GM20431 (cell line): Measurements from ENCODE around the gene YIPF3.
"Not testable (repeated sequence)": the region's sequence is repeated elsewhere in the genome, so short reads cannot be mapped to it uniquely, and the experiment has no call there.

Experiments used
- in situ Hi-C: fragments of 300-500 bp; cut with MseI, MboI; formaldehyde crosslinking; loops from one replicate; pipeline ENCODE4 v1.15.0; 2020; ENCODE audit warnings: low sequenced_read_pairs; ENCODE audit not compliant: unreplicated experiment

The YIPF3 gene

DNA sequence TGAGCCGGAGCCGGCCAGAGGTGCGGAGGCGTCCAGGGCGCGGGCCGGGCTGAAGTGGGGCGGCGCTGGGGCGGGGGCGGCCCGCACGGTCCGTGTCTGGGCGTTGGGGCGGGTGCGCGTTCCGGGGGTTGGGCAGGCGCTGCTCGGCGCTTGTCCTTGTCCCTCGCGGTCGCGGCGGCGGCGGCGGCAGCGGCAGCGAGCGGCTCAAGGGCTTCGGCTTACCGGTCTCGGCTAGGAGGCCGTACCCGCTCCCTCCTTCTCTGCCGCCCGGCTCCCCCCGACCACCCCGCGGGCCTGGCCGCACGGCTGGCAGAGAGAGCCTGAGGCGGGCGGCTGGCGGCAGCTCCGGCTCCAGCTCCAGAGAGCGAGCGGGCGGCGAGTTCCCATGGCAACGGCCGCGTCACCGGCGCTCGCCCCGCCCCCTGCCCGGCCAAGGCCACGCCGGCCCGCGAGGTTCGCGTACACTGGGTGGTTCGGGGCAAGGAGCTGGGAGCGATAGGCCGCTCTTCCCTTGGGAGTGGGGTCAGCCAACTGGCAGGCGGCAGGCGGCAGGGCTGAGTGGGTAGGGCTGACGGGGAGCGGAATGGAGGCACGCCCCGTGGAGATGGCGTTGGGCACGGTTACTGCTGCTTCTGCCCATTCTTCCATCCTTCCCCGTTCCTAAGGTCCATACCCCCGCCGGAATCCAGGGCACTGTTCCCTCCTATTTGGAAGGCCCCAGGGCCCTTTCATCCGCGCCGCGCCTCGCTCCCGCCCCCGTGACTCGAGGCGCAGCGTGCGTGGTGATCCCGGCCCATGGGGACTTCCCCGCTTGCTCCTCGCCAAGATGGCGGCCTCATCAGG lies 6.5 kb downstream of the YIPF3 start, which contains the start of gene LRRC73:
Gene LRRC73 (minus strand): TSS at position 363 of the 843 bp plus-strand sequence. CDS start 561 bp downstream, outside the sequence.
- in situ Hi-C loops = no loop called here

DNA sequence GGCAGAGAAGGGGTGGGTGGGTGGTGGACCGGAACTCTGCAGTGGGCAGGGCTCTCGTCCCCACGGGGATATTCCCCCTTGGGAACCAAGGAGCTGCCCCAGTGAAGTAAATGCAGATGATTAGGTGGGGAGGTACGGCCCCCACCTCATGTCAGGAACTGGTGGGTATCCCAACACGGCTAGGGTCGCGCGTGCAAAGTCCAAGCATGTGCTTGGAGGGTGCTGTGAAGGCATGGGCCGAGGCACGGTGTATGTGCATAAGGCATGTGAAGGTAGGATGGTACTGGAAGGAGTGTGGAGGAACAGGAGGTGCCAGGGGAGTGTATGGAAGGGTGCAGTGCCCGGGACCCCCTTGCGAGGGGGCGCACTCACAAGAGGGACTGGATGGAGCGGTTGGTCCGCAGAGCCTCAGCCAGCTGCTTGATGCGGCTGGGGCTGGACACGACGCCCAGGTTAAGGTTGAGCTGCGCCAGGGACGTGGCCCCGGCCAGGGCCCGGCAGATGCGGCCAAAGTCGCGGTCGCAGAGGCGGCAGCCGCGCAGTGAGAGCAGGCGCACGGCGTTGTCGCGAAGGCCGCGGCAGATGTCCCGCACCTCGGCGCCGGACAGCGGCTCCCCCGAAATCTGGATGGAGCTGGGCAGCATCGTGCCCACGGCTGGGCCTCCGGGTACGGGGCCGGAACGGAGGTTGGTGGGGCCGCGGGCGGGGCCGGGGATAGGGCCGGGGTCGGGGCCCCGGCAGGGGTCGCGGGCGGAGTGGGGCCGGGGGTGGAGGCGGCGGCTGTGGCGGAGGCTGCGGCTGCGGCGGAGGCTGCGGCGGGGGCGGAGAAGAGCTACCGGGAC lies 7.4 kb downstream of the YIPF3 start:
- in situ Hi-C loops = no loop called here

DNA sequence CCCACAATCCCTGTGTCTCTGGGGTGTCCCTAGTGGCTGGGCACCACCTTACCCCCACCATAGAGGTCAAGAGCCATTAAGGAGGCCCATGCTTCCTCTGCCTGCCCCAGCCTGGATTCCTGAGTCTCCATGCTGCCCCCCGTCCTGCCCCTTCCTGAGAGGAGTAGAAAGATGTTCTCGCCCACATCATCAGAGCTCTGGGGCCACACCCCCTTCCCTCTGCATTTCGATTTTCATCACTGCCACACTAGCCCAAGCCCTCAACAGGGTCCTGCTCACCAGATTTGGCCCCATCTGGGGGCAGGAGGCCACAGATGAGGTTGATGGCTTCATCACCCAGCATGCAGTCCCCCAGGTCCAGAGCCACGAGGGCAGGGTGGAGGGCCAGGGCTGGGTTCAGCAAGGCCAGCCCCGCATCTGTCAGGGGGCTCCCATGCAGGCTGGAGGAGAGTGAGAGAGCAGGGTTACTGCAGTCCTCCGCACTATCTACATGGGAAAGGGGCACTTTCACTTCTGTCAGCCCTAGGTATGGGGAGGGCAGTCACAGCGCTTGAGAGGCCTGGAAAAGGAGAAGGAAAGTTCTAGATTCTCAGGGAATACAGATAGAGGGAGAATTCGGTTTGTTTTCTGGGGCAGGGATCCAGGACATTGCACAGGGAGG lies 8.1 kb downstream of the YIPF3 start:
- in situ Hi-C loops = no loop called here

DNA sequence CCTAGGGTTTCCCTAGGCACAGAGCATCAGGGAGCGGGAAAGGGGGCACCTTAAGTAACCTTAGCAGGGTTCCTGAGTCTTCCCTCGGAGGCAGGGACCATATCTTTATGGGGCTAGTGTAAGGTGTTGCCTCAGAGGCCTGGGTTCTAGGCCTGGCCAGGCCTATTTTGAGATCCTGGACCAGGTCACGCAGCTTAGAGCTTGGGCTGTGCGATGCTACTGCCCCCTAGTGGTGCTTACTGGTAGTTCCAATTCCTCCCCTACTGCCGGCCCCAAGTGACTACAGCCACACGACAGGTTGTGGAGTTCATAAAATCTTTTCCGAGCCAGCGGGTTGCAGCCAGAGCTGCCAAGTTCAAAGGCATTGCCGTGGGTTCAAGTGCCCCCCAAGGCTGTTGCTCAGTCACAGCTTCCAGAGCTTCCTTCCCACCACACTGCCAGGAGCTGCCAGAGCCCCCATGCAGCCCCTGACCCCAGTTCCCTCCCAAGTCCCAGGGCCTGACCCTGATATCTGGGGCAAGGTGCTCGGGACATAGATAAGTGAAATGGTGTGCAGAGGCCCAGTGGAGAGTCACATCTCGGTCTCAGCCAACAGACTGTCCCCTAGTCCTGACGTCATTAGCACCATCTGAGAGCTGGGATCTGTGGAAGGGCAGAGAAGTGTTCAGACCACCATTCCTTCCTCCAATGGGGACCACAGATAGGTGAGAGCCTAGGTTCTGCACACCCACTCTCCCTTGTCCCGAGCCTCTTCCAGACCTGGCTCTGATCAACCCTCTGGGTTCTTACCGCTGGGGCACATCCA lies 9.9 kb downstream of the YIPF3 start:
- in situ Hi-C loops = no loop called here

DNA sequence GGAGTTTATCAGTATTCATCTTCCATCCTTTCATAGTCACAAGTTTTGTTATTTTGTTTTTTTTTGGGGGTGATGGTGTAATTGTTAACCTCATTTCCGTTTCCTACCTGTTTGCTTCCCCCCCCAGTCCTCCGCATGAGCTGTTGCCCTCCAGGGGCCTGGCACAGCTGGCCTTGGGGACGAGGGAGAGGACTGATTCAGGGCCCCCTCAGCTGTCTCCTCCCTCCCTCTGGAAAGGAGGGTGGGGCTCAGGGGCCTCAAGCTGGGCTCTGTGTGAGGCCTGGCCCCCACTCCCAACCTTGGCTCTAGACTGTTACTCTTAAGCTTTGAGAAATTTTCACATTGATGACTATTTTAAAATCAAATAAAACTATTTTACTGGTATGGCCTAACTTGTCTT lies 10.6 kb downstream of the YIPF3 start:
- in situ Hi-C loops = no loop called here

DNA sequence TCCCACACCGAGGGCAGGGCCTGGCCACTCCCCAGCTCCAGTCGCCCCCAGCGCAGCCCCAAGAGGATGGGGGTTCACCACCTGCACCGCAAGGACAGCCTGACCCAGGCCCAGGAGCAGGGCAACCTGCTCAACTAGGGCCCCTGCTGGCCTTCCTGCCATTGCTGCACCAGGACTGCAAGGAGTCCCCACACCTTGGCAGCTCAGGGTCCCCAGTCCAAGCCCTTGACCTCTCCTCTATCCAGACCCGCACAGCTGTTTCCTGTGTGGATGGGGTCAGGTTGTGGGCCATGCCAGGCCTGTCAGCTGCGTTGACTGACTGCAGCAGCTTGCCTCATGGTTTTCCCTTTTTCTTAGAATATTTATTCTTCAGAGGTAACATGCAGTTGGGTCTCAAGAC lies 11.0 kb downstream of the YIPF3 start:
- in situ Hi-C loops = no loop called here

DNA sequence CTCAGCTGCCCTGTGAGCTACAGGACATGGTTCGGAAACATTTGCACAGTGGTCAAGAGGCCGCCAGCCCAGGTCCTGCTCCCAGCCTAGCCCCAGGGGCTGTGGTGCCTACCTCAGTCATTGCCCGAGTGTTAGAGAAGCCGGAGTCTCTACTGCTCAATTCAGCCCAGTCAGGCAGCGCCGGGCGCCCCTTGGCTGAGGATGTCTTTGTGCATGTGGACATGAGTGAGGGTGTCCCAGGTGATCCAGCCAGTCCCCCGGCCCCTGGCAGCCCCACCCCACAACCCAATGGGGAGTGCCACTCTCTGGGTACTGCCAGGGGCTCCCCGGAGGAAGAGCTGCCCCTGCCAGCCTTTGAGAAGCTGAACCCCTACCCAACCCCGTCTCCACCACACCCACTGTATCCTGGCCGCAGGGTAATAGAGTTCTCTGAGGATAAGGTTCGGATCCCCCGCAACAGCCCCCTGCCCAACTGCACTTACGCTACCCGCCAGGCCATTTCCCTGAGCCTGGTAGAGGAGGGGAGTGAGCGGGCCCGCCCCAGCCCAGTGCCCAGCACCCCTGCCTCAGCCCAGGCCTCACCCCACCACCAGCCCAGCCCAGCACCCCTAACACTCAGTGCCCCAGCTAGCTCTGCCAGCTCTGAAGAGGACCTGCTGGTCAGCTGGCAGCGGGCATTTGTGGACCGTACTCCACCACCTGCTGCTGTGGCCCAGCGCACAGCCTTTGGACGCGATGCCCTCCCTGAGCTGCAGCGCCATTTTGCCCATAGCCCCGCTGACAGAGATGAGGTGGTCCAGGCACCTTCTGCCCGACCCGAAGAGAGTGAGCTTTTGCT lies 11.8 kb downstream of the YIPF3 start:
- in situ Hi-C loops = no loop called here

DNA sequence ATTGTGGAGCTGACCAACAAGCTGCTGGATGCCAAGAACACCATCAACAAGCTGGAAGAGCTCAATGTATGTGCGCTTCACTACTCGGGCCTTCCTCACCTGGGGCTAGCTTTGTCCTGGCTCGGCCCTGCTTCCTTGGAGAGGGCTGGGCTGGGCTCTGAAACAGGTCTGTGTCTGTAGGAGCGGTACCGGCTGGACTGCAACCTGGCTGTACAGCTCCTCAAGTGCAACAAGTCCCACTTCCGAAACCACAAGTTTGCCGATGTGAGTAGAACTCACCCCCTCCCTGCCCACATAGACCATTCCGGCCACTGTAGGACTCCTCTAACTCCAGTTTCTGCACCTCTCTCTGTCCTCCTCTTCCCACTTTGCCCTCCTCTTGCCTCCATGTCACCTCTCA lies 13.3 kb downstream of the YIPF3 start:
- in situ Hi-C loops = no loop called here

DNA sequence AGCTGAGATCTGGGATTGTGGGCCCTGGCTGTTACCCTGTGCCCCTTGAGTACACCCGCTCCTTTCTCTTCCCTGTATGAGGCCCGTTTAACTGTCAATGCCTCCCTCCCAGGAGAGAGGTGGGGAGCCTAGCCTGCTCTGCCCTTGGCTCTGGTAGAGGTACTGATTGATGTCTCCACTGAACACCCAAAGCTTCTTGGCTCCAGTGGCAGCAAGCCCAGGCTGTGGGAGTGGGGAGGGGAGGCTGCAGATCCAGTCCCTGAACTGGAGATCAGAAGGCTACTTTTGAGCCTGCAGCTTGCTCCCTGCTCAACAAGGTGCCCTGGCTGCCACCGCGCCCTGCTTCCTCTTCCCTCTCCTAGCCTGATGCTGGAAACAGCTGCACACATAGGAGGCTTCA lies 14.1 kb downstream of the YIPF3 start:
- in situ Hi-C loops = no loop called here

DNA sequence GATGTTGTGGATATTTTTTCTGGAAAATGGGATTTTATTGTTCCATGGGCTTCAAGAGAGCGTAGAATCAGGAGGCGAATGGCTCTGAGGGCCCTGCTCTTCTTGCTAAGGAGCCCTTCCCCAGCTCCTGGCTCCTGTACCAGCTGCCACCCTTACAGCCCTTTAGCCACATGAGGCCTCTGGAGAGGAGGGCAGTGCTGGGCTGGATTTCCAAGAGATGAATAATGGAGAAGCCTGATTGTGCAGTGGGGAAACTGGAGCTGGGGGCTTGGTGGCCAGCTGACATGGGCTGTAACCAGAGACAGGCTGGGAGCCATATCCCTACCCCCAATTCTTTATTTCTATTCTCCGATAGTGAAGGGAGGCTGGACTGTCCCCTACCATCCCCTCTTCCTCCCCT lies 15.8 kb downstream of the YIPF3 start:
- in situ Hi-C loops = no loop called here

DNA sequence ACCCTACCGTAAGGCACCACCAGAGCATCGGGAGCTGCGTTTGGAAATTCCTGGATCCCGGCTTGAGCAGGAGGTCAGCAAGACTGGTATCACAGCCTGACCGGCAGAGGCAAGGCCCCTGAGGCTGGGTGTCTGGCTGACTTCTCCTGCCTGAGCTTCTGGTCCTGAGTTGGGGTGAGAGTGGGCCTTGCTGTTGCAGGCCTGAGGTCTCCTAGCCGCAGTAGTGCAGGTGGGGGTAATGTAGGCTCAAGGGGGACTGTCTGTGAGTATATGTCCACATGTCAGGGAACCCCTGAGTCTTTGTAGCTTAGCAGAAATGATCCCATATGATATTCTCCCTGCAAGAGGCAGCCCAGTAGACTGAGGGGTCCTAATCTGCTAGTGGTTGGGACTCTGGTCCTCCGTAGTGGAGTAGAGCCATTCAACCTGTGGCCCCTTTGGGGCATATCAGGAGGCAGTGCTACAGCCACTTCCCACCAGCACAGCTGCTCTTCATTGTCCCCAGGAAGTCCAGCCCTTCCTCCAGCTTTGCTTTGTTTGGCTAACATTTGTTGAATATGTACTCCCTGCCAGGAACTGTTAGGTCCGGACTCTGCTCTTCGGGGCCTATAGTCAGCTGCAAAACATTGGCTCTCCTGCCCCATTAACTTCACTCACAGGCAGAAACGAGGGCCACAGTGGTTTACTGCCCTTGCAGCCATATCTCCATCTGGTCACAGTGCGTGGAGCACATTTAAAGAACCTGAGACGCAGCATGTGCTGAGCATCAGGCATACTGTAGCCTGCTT lies 17.5 kb downstream of the YIPF3 start:
- in situ Hi-C loops = no loop called here

DNA sequence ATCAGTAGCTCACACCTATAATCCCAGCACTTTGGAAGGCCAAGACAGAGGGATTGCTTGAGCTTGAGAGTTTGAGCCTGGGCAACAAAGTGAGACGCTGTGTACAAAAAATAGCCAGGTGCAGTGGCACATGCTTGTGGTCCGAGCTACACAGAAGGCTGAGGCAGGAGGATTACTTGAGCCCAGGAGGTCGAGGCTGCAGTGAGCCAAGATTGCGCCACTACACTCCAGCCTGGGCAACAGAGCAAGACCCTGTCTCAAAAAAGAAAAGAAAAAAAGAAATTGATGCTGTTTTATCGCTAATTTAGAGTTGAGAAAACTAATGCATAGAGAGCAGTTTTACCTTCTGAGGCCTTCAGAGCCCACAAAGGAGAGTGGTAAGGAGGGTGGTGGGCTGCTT lies 18.4 kb downstream of the YIPF3 start:
- in situ Hi-C loops = not testable (repeated sequence)

DNA sequence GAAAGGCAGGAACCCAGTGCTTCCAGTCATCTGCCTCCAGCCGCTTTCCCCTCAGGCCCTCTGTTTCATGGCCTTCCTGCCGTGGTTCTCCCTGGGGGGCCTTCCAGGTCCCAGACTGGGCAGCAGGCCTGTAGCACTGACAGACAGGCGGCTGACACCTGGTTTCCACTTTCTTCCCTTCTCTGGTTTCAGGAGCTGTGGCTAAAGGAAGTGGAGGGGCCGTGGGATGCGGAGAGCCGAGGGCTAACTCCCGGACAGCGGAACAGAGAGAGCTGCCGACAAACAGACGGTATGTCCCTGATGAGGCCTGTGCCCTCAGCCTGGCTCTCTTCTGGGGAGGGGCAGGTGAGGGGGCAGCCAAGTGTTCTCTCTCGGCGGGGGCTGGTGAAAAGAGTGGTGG lies 19.0 kb downstream of the YIPF3 start:
- in situ Hi-C loops = no loop called here

DNA sequence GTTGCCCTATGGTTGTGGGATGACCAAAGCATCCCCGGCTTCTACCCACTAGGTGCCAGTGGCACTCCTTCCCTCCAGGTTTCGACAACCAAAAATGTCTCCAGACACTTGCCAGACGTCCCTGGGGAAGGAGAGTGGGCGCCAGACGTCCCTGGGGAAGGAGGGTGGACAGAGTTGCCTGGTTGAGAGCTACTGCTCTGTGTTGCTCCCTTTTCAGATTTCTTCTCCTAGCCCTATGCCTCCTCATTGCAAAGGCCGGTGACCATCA lies 19.7 kb downstream of the YIPF3 start:
- in situ Hi-C loops = no loop called here

DNA sequence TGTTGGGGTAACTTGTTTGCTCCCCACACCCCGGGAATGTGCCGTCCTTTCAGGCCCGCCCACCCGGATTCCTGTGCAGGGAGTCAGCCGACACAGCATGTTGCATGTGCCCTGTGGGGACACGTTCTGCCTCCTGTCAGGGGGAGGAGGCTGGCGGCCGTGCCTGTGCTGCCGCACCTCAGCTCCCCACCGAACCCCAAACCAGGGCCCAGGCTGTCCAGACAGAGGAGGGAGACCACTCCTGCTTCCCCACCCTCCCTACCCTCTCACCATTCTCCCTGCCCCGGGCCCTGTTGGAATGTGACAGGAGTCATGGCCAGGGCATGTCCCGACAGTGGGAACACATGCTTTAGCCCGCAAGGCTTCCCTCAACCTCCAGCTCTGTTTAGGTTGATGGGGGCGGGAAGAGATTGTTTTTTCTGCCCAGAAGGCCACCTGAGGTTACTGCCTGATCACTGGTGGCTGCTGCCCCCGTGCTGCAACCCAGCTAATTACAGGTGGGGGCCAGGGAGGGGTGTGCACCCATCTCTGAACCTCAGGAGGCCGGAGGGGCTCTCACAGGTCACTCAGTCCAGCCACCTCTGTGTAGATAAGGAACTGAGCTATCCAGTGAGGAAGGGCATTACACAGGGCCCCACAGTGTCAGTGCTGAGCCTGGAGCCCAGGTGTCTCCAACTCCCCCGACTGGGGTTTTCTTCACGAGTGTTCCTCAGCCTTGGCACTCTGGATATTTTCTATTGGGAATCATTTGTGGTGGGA lies 20.2 kb downstream of the YIPF3 start:
- in situ Hi-C loops = no loop called here

DNA sequence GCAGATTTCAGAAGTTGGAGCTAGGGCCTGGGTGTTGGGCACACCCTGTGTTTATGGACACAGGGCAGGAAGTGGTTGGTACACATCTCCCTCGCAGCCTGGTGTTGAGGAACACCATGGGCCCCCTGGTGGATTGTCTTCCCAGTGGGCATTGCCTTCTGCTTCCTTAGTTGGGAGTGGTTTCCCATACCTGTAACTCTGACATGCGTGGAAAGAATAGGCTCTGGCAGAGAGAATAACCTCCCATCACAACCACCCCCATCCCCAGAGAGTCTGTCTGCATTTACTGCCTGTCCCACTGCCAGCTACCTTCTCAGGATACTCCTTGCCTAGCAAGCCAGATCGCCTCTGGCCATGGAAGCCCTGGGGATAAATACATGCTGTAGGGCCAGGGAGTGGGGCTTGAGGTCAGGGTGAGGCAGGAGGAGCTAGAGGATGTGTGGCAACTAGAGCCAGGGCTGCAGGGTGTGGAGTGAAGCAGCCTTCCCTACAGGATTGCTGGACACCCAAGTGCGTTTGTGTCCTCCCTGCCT lies 21.3 kb downstream of the YIPF3 start:
- in situ Hi-C loops = no loop called here

DNA sequence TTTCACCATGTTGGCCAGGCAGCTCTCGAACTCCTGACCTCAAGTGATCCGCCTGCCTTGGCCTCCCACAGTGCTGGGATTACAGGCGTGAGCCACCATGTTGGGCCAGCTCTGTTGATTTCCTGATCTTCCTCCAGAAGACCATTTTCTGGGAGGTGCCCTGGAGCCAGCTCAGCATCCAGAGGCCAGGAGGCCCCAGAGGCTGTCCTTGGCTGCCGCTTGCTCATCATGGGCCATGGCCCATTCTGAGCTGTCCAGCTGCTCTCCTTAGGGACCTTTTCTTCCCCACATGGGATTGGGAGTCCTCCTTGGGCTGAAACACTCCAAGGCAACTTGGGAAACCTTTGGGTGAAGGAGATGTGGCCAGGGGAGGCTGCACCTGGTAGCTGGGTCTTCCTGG lies 22.0 kb downstream of the YIPF3 start:
- in situ Hi-C loops = no loop called here

DNA sequence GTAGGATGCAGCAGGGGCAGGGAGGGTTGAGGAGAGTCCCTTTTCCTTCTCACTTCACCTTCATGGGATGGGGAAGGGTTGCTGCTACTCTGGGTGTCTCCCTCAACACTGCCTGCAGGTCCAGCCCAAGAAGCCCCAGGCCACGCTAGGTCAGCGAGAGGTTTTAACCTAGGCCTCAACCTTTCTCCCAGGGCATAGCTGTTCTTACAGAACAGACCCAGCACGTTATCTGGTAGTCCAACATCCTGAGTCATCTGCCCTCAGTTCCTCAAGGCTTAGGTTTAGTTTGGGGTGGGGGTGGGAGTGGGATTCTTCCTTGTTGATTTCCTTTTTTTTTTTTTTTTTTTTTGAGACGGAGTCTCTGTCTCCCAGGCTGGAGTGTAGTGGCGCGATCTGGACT lies 22.4 kb downstream of the YIPF3 start:
- in situ Hi-C loops = no loop called here
